ENCODE measurements around the gene ZNF185. TPM values are rescaled to one million over a fixed set of nuclear protein-coding genes. Genes with fewer than 3 reads are reported as not detected.

The ZNF185 gene
- total and polyA plus RNA-seq, 10 of the 15 experiments (the other 5 are each of a cell fraction or from before 2014, with no cell fraction given), result 0.23 to 1.3 (median 0.55) TPM

- DNase-seq (ENCODE audit: low read depth, low spot score), result no peak
- Histone ChIP-seq H3K36me3 (ENCODE audit: control insufficient read depth in 2 of 2, insufficient read depth in 2 of 2, low read length in 1 of 2) (no peaks in the 10 kb centered on the region), H3K27ac (ENCODE audit: control insufficient read depth, insufficient read depth) (no peak overlapping the region), H3K9me3 (replicated peaks; ENCODE audit: control insufficient read depth, insufficient read depth, low read length) (no peaks in the 10 kb centered on the region), H3K9ac (ENCODE audit: control insufficient read depth, insufficient read depth, low read length) (no peak overlapping the region), H3K4me1 (ENCODE audit: control insufficient read depth, insufficient read depth, low read length) (no peaks in the 10 kb centered on the region), H3K4me3 (no peak overlapping the region), H3K4me2 (ENCODE audit: control insufficient read depth, insufficient read depth) (no peak overlapping the region), H3K79me2 (ENCODE audit: control insufficient read depth, insufficient read depth, low read length) (no peaks in the 10 kb centered on the region), H2AFZ (ENCODE audit: control insufficient read depth, low read depth, low read length) (no peak overlapping the region), H4K20me1 (ENCODE audit: control insufficient read depth, insufficient read depth) (no peaks in the 10 kb centered on the region), H3K27me3 (replicated peaks in 1 of 2; ENCODE audit: control insufficient read depth in 2 of 2, insufficient read depth in 2 of 2, low read length in 1 of 2) (no peaks in the 10 kb centered on the region; a peak in 2 of 4 replicates)
- RAD21 ChIA-PET (ENCODE audit: unreplicated experiment), result interaction anchor here (0.6 kb wide), 1 partner anchor 606 kb away, joined by 3 read pairs; no protein-coding TSS in a partner anchor
- POLR2A ChIA-PET, result no interaction called here
- 12% methylated on average over 2 of the region's 2 CpGs for WGBS (ENCODE audit: insufficient coverage, insufficient replicate concordance, low lambda C conversion rate, missing lambda C conversion rate)
- no peak for TF ChIP-seq MEF2B (IDR thresholded peaks at IDR 0.05; ENCODE audit: partially characterized antibody, poor library complexity, severe bottlenecking)
- no peak for TF ChIP-seq SP1 (IDR thresholded peaks at IDR 0.05; ENCODE audit: low read depth, low read length)
- TF ChIP-seq FOXM1 (IDR thresholded peaks at IDR 0.05; ENCODE audit: low read depth, low read length), result no peak
- no peak for TF ChIP-seq MTA3 (IDR thresholded peaks at IDR 0.05; ENCODE audit: borderline replicate concordance, low read length)
- TF ChIP-seq ASH2L (IDR thresholded peaks at IDR 0.05; ENCODE audit: borderline replicate concordance, low read depth), result no peak
- no peak for TF ChIP-seq CTCF (IDR thresholded peaks at IDR 0.05 in 2 of 3, conservative IDR thresholded peaks at IDR 0.05 in 1 of 3; ENCODE audit: control insufficient read depth in 2 of 3, extremely low read depth in 1 of 3, insufficient read depth in 1 of 3, low read depth in 3 of 3, low read length in 3 of 3)
- no peak for TF ChIP-seq CBX3 (IDR thresholded peaks at IDR 0.05; ENCODE audit: borderline replicate concordance, low read depth)
- no peak for TF ChIP-seq YY1 (IDR thresholded peaks at IDR 0.05; ENCODE audit: low read depth, low read length)
- TF ChIP-seq TBL1XR1 (IDR thresholded peaks at IDR 0.05; ENCODE audit: low read depth, low read length), result no peak
- no peak for TF ChIP-seq POLR2AphosphoS2 (IDR thresholded peaks at IDR 0.05; ENCODE audit: low read depth, low read length)
- no peak for TF ChIP-seq PRDM15 (CRISPR knock-in tag; IDR thresholded peaks at IDR 0.05)
- TF ChIP-seq MYB (IDR thresholded peaks at IDR 0.05; ENCODE audit: borderline replicate concordance, low read depth, low read length), result no peak
- no peak for FAIRE-seq
- in situ Hi-C loops (cut with MboI) (no loop called here), intact Hi-C loops (cut with micrococcal nuclease; ENCODE audit: unreplicated experiment) (no loop called here)
- no peak for ATAC-seq
- SMC1A ChIA-PET (ENCODE audit: uncharacterized antibody, unreplicated experiment), result no interaction called here
- no TSS peak for BruUV-seq (replicated peaks)
- CTCF ChIA-PET, result no interaction called here
Observed at GRCh38 chrX:152936306-152936705, 38.4 kb downstream of the ZNF185 start.

All from GM12878 (cell line).